HCT116 (cell line): ENCODE measurements around the gene REXO5. TPM values are rescaled to one million over a fixed set of nuclear protein-coding genes. Genes with fewer than 3 reads are reported as not detected.

ENCODE experiments used
- ATAC-seq: fragments of 200-7000 bp; cut with Tn5 transposase; 2 replicates; pipeline ENCODE4 v1.9.1; 2020; ENCODE audit warnings: mild to moderate bottlenecking, moderate library complexity
- BruUV-seq: library from RNA; stranded (reverse); fragments of 400-500 nt; replicated peaks from 2 replicates; lab custom pipeline; 2021; lab: Mats Ljungman, UMichigan
- CTCF ChIA-PET: fragments of 300-600 bp; sonication (Branson Sonifier 250); formaldehyde crosslinking; loops from one replicate; lab custom pipeline; 2021; ENCODE audit warnings: antibody characterized with exemption; lab: Charles Lee
- POLR2A ChIA-PET: fragments of 300-600, 350-600 bp; sonication (Branson Sonifier 250); formaldehyde crosslinking; loops from one replicate; lab custom pipeline; 2021; ENCODE audit warnings: antibody characterized with exemption; lab: Charles Lee
- RAD21 ChIA-PET, 2 experiments: fragments of 300-600 bp; sonication (Branson Sonifier 250); formaldehyde crosslinking; loops; one replicate each; lab custom pipeline; 2023; ENCODE audit warnings: low total read pairs in 2 of 2; ENCODE audit not compliant: uncharacterized antibody in 2 of 2, unreplicated experiment in 2 of 2, low non-redundant PET in 1 of 2; lab: Charles Lee
- DNase-seq: peaks from one replicate; pipeline ENCODE4 v3.0.0-alpha.2; 2010; ENCODE audit warnings: low read depth, low spot score
- H2AFZ ChIP-seq: fragments of 200-600 bp; shearing (Covaris generic), sonication (generic); 2 replicates; pipeline ENCODE4 v1.6.1; 2017; ENCODE audit warnings: low read depth, mixed run types, mixed read lengths, antibody characterized with exemption, low read length; ENCODE audit not compliant: poor library complexity, severe bottlenecking
- H3K27ac ChIP-seq: 2 replicates; pipeline ENCODE4 v1.5.1; 2012; ENCODE audit warnings: low read depth, low read length
- H3K27me3 ChIP-seq: fragments of 200-600 bp; sonication (generic); 2 replicates; pipeline ENCODE4 v1.6.1; 2016; ENCODE audit warnings: mixed run types, low read length, mixed read lengths; ENCODE audit not compliant: insufficient read depth
- H3K36me3 ChIP-seq, 2 experiments: fragments of 200-500 bp in 1 of 2; fragments of 200-600 bp in 1 of 2; sonication (Bioruptor generic) in 1 of 2; sonication (generic) in 1 of 2; 2 replicates each; pipeline versions ENCODE4 v1.5.1 to v1.6.1; 2014 to 2016; ENCODE audit warnings: low read length in 2 of 2, inconsistent platforms in 1 of 2, mixed read lengths in 1 of 2, mixed run types in 1 of 2; ENCODE audit not compliant: insufficient read depth in 2 of 2, control insufficient read depth in 1 of 2
- H3K4me1 ChIP-seq, 2 experiments: fragments of 200-600 bp in 1 of 2; sonication (generic) in 1 of 2; 2 replicates each; pipeline versions ENCODE4 v1.5.1 to v1.6.1; 2012 to 2017; ENCODE audit warnings: low read length in 2 of 2, inconsistent platforms in 1 of 2, mild to moderate bottlenecking in 1 of 2, mixed read lengths in 1 of 2, mixed run types in 1 of 2, moderate library complexity in 1 of 2; ENCODE audit not compliant: insufficient read depth in 2 of 2, control insufficient read depth in 1 of 2
- H3K4me2 ChIP-seq: fragments of 200-600 bp; sonication (generic); 2 replicates; pipeline ENCODE4 v1.6.1; 2017; ENCODE audit warnings: mixed run types, low read length, mixed read lengths
- H3K4me3 ChIP-seq, 2 experiments: fragments of 200-600 bp in 1 of 2; sonication (generic) in 1 of 2; replicated peaks in 1 of 2; 2 replicates each; pipeline ENCODE4 v1.5.1; 2011 to 2016; ENCODE audit warnings: low read length in 2 of 2, control low read depth in 1 of 2, low read depth in 1 of 2, mild to moderate bottlenecking in 1 of 2, mixed read lengths in 1 of 2, mixed run types in 1 of 2
- H3K79me2 ChIP-seq: fragments of 200-600 bp; sonication (generic); 2 replicates; pipeline ENCODE4 v1.6.1; 2017; ENCODE audit warnings: mild to moderate bottlenecking, mixed run types, low read length, moderate library complexity, mixed read lengths; ENCODE audit not compliant: insufficient read depth
- H3K9ac ChIP-seq: fragments of 200-600 bp; sonication (generic); 2 replicates; pipeline ENCODE4 v1.6.1; 2016; ENCODE audit warnings: low read length, mixed read lengths
- H3K9me2 ChIP-seq: fragments of 200-600 bp; sonication (generic), shearing (Covaris generic); 2 replicates; pipeline ENCODE4 v1.6.1; 2017; ENCODE audit warnings: mixed run types, mild to moderate bottlenecking, moderate library complexity; ENCODE audit not compliant: insufficient read depth
- H3K9me3 ChIP-seq, 2 experiments: fragments of 200-500 bp in 1 of 2; fragments of 200-600 bp in 1 of 2; sonication (Bioruptor generic) in 1 of 2; sonication (generic) in 1 of 2; 2 replicates each; pipeline ENCODE4 v1.6.1; 2014 to 2017; ENCODE audit warnings: low read length in 2 of 2, mixed read lengths in 2 of 2, inconsistent platforms in 1 of 2, low read depth in 1 of 2, mild to moderate bottlenecking in 1 of 2, mixed run types in 1 of 2, moderate library complexity in 1 of 2; ENCODE audit not compliant: control insufficient read depth in 1 of 2, insufficient read depth in 1 of 2
- H4K20me1 ChIP-seq: fragments of 200-600 bp; sonication (generic), shearing (Covaris generic); 2 replicates; pipeline ENCODE4 v1.6.1; 2017; ENCODE audit warnings: mixed run types, mild to moderate bottlenecking, moderate library complexity; ENCODE audit not compliant: insufficient read depth
- CEBPB ChIP-seq: IDR thresholded peaks from 2 replicates; pipeline ENCODE4 v1.6.1; 2012; ENCODE audit warnings: low read depth
- ELF1 ChIP-seq: IDR thresholded peaks from 2 replicates; pipeline ENCODE4 v1.6.1; 2012; ENCODE audit warnings: low read depth, borderline replicate concordance
- EZH2 ChIP-seq: fragments of 200-600 bp; sonication (generic); IDR thresholded peaks from 2 replicates; pipeline ENCODE4 v1.6.1; 2017; ENCODE audit warnings: antibody characterized with exemption, mixed run types
- JUND ChIP-seq: IDR thresholded peaks from 2 replicates; pipeline ENCODE4 v1.6.1; 2012
- RAD21 ChIP-seq: IDR thresholded peaks from 2 replicates; pipeline ENCODE4 v1.6.1; 2012; ENCODE audit warnings: low read depth, mild to moderate bottlenecking
- TCF7L2 ChIP-seq: IDR thresholded peaks from 2 replicates; pipeline ENCODE4 v1.7.0; 2011; ENCODE audit warnings: borderline replicate concordance, inconsistent platforms; ENCODE audit not compliant: insufficient read depth, insufficient read length; ENCODE audit errors: extremely low read depth
- ZNF274 ChIP-seq: fragments of 200-500 bp; sonication (Bioruptor generic); IDR thresholded peaks from 2 replicates; pipeline ENCODE4 v1.6.1; 2014; ENCODE audit warnings: mild to moderate bottlenecking, low read depth, low read length, inconsistent platforms
- intact Hi-C: fragments of 100-400 bp; cut with micrococcal nuclease; formaldehyde crosslinking; loops from 2 replicates; pipeline ENCODE4 v1.10.0; 2022
- total RNA-seq: library from RNA; stranded (reverse); gene quantifications from one replicate; pipeline ENCODE4 v1.2.1, GENCODE V29; 2021; ENCODE audit not compliant: unreplicated experiment
- TF ChIP-seq, protein P1 (sequence below): IDR thresholded peaks from 2 replicates; pipeline ENCODE4 v1.6.1; 2012; ENCODE audit warnings: low read depth

REXO5 gene
- total RNA-seq, 1 experiment from 2014 or later: 10.5 TPM

- CTCF ChIA-PET: no interaction called here
- peaks cover 8 to 11% of the 10 kb centered on the region in 2 experiments for H3K4me1 ChIP-seq
- no peaks in the 10 kb centered on the region for H3K9me3 ChIP-seq
- H3K4me3 ChIP-seq: no peak overlapping the region
- H3K79me2 ChIP-seq: peaks cover 11% of the 10 kb centered on the region
- ATAC-seq: no peak
- no peak overlapping the region for H3K9ac ChIP-seq
- BruUV-seq: no TSS peak
- TF ChIP-seq TCF7L2 (no peak), EZH2 (no peak), JUND (no peak), RAD21 (no peak), CEBPB (no peak), ZNF274 (no peak), ELF1 (no peak)
- TF ChIP-seq, protein P1, sequence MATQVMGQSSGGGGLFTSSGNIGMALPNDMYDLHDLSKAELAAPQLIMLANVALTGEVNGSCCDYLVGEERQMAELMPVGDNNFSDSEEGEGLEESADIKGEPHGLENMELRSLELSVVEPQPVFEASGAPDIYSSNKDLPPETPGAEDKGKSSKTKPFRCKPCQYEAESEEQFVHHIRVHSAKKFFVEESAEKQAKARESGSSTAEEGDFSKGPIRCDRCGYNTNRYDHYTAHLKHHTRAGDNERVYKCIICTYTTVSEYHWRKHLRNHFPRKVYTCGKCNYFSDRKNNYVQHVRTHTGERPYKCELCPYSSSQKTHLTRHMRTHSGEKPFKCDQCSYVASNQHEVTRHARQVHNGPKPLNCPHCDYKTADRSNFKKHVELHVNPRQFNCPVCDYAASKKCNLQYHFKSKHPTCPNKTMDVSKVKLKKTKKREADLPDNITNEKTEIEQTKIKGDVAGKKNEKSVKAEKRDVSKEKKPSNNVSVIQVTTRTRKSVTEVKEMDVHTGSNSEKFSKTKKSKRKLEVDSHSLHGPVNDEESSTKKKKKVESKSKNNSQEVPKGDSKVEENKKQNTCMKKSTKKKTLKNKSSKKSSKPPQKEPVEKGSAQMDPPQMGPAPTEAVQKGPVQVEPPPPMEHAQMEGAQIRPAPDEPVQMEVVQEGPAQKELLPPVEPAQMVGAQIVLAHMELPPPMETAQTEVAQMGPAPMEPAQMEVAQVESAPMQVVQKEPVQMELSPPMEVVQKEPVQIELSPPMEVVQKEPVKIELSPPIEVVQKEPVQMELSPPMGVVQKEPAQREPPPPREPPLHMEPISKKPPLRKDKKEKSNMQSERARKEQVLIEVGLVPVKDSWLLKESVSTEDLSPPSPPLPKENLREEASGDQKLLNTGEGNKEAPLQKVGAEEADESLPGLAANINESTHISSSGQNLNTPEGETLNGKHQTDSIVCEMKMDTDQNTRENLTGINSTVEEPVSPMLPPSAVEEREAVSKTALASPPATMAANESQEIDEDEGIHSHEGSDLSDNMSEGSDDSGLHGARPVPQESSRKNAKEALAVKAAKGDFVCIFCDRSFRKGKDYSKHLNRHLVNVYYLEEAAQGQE: no peak
- no peak overlapping the region for H3K27ac ChIP-seq
- RAD21 ChIA-PET: no interaction called here
- H4K20me1 ChIP-seq: no peaks in the 10 kb centered on the region
- H3K27me3 ChIP-seq: no peaks in the 10 kb centered on the region
- POLR2A ChIA-PET: no interaction called here
- H3K36me3 ChIP-seq: peaks cover 2 to 4% of the 10 kb centered on the region in 2 experiments; a peak in 1 of 4 replicates
- intact Hi-C loops: no loop called here
- H2AFZ ChIP-seq: no peak overlapping the region
- no peak overlapping the region for H3K4me2 ChIP-seq
- no peak for DNase-seq
- H3K9me2 ChIP-seq: no peaks in the 10 kb centered on the region
Measured at GRCh38 chr16:20811889-20812439, 5.6 kb downstream of the REXO5 start.
